Measurements from ENCODE around the gene BMP2K. TPM values are rescaled to one million over a fixed set of nuclear protein-coding genes. Genes with fewer than 3 reads are reported as not detected.

Gene BMP2K
- polyA plus RNA-seq, 1 donor (not counting 4 experiments of a cell fraction or from before 2014, with no cell fraction given), result 35.4 TPM

DNA sequence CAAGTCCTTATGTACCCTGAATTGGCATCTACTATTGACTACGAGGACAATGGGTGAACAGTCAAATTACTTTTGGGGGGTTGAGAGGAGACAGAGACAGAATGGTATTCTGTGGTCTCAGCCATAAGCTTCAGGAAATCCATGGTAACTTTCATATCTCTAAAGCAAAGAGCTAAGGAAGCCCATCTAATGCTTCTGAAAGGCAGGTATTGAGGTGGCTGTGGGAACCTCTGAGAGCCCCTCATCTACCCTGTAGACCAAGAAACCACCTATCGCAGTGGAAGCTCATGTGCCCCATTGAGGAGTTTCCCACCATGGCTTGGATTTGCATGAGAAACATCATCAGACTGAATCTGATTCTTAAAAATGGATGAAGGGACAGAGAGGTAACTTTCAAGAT lies 23.1 kb upstream of the BMP2K start:
- H2AFZ ChIP-seq (ENCODE audit: control insufficient read depth, low read length), result no peak overlapping the region
- no peak for DNase-seq (ENCODE audit: low read depth, low spot score)
- no peaks in the 10 kb centered on the region for H3K9me3 ChIP-seq (ENCODE audit: control insufficient read depth, low read depth, low read length)
- H4K20me1 ChIP-seq (ENCODE audit: control insufficient read depth, extremely low read depth, insufficient read depth, low read length), result no peaks in the 10 kb centered on the region
- no peaks in the 10 kb centered on the region for H3K36me3 ChIP-seq (ENCODE audit: control insufficient read depth in 2 of 2, extremely low read depth in 1 of 2, insufficient read depth in 2 of 2, low read length in 2 of 2)
- H3K27ac ChIP-seq (ENCODE audit: control insufficient read depth, insufficient read depth, low read length), result no peak overlapping the region
- H3K27me3 ChIP-seq (ENCODE audit: control insufficient read depth, extremely low read depth, insufficient read depth, low read length), result no peaks in the 10 kb centered on the region
- dilution Hi-C loops (cut with MboI; ENCODE audit: extremely low pct_ligation_motif_present, low sequenced_read_pairs), result no loop called here
- H3K4me2 ChIP-seq (ENCODE audit: control insufficient read depth, extremely low read depth, insufficient read depth, low read depth, low read length), result no peak overlapping the region
- TF ChIP-seq, protein P1, sequence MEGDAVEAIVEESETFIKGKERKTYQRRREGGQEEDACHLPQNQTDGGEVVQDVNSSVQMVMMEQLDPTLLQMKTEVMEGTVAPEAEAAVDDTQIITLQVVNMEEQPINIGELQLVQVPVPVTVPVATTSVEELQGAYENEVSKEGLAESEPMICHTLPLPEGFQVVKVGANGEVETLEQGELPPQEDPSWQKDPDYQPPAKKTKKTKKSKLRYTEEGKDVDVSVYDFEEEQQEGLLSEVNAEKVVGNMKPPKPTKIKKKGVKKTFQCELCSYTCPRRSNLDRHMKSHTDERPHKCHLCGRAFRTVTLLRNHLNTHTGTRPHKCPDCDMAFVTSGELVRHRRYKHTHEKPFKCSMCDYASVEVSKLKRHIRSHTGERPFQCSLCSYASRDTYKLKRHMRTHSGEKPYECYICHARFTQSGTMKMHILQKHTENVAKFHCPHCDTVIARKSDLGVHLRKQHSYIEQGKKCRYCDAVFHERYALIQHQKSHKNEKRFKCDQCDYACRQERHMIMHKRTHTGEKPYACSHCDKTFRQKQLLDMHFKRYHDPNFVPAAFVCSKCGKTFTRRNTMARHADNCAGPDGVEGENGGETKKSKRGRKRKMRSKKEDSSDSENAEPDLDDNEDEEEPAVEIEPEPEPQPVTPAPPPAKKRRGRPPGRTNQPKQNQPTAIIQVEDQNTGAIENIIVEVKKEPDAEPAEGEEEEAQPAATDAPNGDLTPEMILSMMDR (optimal IDR thresholded peaks at IDR 0.05 in 1 of 3, IDR thresholded peaks at IDR 0.05 in 1 of 3, conservative IDR thresholded peaks at IDR 0.05 in 1 of 3; ENCODE audit: extremely low read depth in 1 of 3, insufficient read depth in 2 of 3, low read length in 3 of 3), result no peak
- no peak for TF ChIP-seq EZH2 (IDR thresholded peaks at IDR 0.05; ENCODE audit: low read length)
- no peak for FAIRE-seq
- no peak overlapping the region for H3K4me3 ChIP-seq (ENCODE audit: control insufficient read depth in 2 of 3, extremely low read depth in 1 of 3, insufficient read depth in 2 of 3, low read depth in 1 of 3, low read length in 3 of 3)
- no peaks in the 10 kb centered on the region for H3K79me2 ChIP-seq (ENCODE audit: control insufficient read depth, insufficient read depth, low read length)
- no peaks in the 10 kb centered on the region for H3K9me1 ChIP-seq (ENCODE audit: control insufficient read depth, extremely low read depth, insufficient read depth, low read length)
- H3K9ac ChIP-seq (ENCODE audit: control insufficient read depth, extremely low read depth, insufficient read depth, low read length), result no peak overlapping the region
- no peaks in the 10 kb centered on the region for H3K4me1 ChIP-seq (ENCODE audit: control insufficient read depth, extremely low read depth, insufficient read depth, low read length)

DNA sequence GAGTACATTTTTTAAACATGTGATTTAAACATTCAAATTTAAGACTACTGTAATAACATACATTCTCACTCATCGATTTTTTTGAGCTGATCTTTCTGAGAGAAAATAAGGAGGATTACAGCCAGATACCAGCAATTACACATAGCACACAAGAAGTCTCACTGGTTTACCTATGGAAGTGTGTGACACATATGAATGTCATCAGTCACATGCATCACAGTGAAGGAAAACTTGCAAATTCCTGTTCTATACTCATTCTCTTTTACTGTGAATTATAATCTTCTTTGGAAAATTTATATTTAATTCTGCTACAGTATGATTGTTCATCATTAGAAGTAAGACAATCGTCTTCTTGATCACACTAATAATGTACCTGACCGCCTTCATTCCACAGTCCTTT lies 21.3 kb upstream of the BMP2K start:
- FAIRE-seq, result no peak
- no peak overlapping the region for H3K27ac ChIP-seq (ENCODE audit: control insufficient read depth, insufficient read depth, low read length)
- no peaks in the 10 kb centered on the region for H3K9me3 ChIP-seq (ENCODE audit: control insufficient read depth, low read depth, low read length)
- no peak overlapping the region for H3K4me3 ChIP-seq (ENCODE audit: control insufficient read depth in 2 of 3, extremely low read depth in 1 of 3, insufficient read depth in 2 of 3, low read depth in 1 of 3, low read length in 3 of 3)
- no peaks in the 10 kb centered on the region for H3K27me3 ChIP-seq (ENCODE audit: control insufficient read depth, extremely low read depth, insufficient read depth, low read length)
- H3K4me2 ChIP-seq (ENCODE audit: control insufficient read depth, extremely low read depth, insufficient read depth, low read depth, low read length), result no peak overlapping the region
- H3K79me2 ChIP-seq (ENCODE audit: control insufficient read depth, insufficient read depth, low read length), result no peaks in the 10 kb centered on the region
- dilution Hi-C loops (cut with MboI; ENCODE audit: extremely low pct_ligation_motif_present, low sequenced_read_pairs), result no loop called here
- H4K20me1 ChIP-seq (ENCODE audit: control insufficient read depth, extremely low read depth, insufficient read depth, low read length), result no peaks in the 10 kb centered on the region
- TF ChIP-seq EZH2 (IDR thresholded peaks at IDR 0.05; ENCODE audit: low read length), result no peak
- TF ChIP-seq, protein P1 (optimal IDR thresholded peaks at IDR 0.05 in 1 of 3, IDR thresholded peaks at IDR 0.05 in 1 of 3, conservative IDR thresholded peaks at IDR 0.05 in 1 of 3; ENCODE audit: extremely low read depth in 1 of 3, insufficient read depth in 2 of 3, low read length in 3 of 3), result no peak
- DNase-seq (ENCODE audit: low read depth, low spot score), result no peak
- H3K4me1 ChIP-seq (ENCODE audit: control insufficient read depth, extremely low read depth, insufficient read depth, low read length), result no peaks in the 10 kb centered on the region
- no peaks in the 10 kb centered on the region for H3K36me3 ChIP-seq (ENCODE audit: control insufficient read depth in 2 of 2, extremely low read depth in 1 of 2, insufficient read depth in 2 of 2, low read length in 2 of 2)
- H3K9me1 ChIP-seq (ENCODE audit: control insufficient read depth, extremely low read depth, insufficient read depth, low read length), result no peaks in the 10 kb centered on the region
- H2AFZ ChIP-seq (ENCODE audit: control insufficient read depth, low read length), result no peak overlapping the region
- H3K9ac ChIP-seq (ENCODE audit: control insufficient read depth, extremely low read depth, insufficient read depth, low read length), result no peak overlapping the region
